Measurements from ENCODE around the gene MREG.

MREG gene

GRCh38 chr2:215928086-215928485 lies 85.3 kb downstream of the MREG start:
- TF ChIP-seq TEAD4 (IDR thresholded peaks at IDR 0.05), result no peak
- TF ChIP-seq CEBPB (IDR thresholded peaks at IDR 0.05), result no peak

DNA sequence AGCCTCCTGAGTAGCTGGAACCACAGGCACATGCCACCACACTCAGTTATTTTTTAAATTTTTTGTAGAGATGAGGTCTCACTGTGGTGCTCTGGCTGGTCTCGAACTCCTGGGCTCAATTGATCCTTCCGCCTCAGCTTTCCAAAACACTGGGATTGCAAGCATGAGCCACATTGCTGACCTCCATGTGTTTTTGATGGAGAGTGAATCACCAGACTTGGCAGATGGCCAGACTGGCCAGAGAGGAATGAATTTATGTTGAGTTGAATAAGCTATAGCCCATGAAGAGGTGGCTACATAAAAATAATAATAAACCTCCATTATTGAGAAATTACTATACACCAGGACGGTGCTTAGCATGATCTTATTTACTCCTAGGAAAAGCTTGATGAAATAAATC lies 91.5 kb downstream of the MREG start:
- TF ChIP-seq EP300 (IDR thresholded peaks at IDR 0.05; ENCODE audit: borderline replicate concordance) (no peak), CEBPB (IDR thresholded peaks at IDR 0.05) (no peak), CREB1 (IDR thresholded peaks at IDR 0.05; ENCODE audit: low read depth) (no peak), NFIC (IDR thresholded peaks at IDR 0.05) (peak; percentile 60; the same call in 1 of the 2 replicates)

DNA sequence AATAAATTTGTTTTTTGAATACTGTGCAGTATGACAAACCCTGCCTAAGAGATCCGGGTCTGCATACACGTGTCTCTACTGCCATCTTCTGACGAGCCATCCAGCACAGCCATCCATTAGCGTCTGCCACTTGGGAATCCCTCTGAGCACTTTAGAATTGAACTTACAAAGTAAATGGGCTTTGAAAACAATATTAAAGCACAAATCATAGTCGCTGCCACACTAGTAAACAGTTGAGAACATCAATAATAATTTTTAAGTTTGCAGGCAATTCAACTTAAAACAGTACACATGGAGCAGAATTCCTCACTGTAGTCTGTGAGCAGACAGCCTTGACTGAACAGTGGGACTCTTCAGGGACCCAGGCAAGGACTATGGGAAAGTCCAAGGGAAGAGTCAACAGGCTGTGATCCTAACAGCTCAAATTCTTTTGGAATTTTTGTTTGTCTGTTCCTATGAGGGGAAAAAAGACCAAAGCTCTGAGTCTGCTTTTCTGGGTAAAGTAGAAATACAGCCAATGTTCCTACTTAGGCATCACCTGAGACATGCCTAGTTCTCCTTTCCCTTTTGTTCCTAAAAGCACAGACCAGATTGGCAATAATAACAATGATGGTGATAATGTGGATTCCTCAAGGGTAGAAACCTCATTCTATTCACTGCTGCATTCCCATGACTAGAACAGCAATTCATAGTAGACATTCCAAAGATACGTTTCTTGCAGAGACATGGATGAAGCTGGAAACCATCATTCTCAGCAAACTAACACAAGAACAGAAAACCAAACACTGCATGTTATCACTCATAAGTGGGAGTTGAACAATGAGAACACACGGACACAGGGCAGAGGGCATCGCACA lies 92.9 kb downstream of the MREG start:
- peak; percentile 95 for TF ChIP-seq RAD21 (IDR thresholded peaks at IDR 0.05; ENCODE audit: low read depth)
- TF ChIP-seq TEAD4 (IDR thresholded peaks at IDR 0.05), result no peak
- TF ChIP-seq CREB1 (IDR thresholded peaks at IDR 0.05; ENCODE audit: low read depth), result no peak

- TF ChIP-seq TAF1 (IDR thresholded peaks at IDR 0.05; ENCODE audit: low read depth), result no peak
- TF ChIP-seq FOXM1 (IDR thresholded peaks at IDR 0.05; ENCODE audit: borderline replicate concordance, low read depth), result no peak
- TF ChIP-seq, protein P1, sequence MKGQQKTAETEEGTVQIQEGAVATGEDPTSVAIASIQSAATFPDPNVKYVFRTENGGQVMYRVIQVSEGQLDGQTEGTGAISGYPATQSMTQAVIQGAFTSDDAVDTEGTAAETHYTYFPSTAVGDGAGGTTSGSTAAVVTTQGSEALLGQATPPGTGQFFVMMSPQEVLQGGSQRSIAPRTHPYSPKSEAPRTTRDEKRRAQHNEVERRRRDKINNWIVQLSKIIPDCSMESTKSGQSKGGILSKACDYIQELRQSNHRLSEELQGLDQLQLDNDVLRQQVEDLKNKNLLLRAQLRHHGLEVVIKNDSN (IDR thresholded peaks at IDR 0.05), result no peak
- TF ChIP-seq EP300 (IDR thresholded peaks at IDR 0.05; ENCODE audit: borderline replicate concordance), result no peak
- no peak for TF ChIP-seq EGR1 (IDR thresholded peaks at IDR 0.05)
These were observed 93.6 kb downstream of the MREG start for GRCh38 chr2:215919624-215920243.

- TF ChIP-seq FOXM1 (IDR thresholded peaks at IDR 0.05; ENCODE audit: borderline replicate concordance, low read depth) (no peak), TAF1 (IDR thresholded peaks at IDR 0.05; ENCODE audit: low read depth) (no peak), TCF12 (IDR thresholded peaks at IDR 0.05; ENCODE audit: low read depth) (no peak), CREB1 (IDR thresholded peaks at IDR 0.05; ENCODE audit: low read depth) (no peak), REST (IDR thresholded peaks at IDR 0.05; ENCODE audit: low read depth) (no peak), NFIC (IDR thresholded peaks at IDR 0.05) (no peak), ZBTB7A (IDR thresholded peaks at IDR 0.05; ENCODE audit: low read depth) (no peak), EGR1 (IDR thresholded peaks at IDR 0.05) (no peak), TEAD4 (IDR thresholded peaks at IDR 0.05) (no peak), EP300 (IDR thresholded peaks at IDR 0.05; ENCODE audit: borderline replicate concordance) (no peak), RAD21 (IDR thresholded peaks at IDR 0.05; ENCODE audit: low read depth) (no peak)
- TF ChIP-seq, protein P2, sequence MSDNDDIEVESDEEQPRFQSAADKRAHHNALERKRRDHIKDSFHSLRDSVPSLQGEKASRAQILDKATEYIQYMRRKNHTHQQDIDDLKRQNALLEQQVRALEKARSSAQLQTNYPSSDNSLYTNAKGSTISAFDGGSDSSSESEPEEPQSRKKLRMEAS (IDR thresholded peaks at IDR 0.05), result no peak
These were observed 94.3 kb downstream of the MREG start for GRCh38 chr2:215918901-215919599.

DNA sequence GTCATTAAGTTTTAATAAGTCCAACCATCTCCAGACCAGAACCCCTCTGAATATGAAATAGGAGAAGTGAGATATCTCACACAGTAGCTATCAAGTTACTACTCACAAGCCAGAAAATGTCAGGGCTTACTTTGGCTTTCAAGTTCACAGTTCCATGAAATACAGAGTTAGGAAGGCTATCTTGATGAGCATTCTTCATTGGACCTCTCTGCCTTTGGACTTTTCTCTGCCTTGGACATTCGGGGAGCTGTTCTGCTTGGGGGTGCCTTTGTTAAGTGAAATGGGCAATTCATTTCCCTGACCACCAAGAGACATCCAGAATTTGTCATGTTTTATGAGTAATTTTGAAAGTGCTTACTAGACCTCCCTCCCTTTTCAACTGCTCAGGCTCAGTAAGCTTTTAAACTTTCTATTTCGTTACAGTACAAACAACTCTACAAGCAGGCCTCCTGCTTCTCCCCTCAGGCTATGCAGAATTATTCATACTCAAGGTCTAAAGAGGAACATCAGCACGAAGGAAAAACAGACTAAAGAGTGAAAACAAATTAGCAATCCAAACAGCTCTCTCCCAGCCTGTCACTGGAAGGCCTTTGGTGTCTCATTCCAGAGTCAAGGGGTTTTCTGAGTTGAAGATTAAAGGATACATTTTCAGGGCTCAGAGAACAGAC lies 95.3 kb downstream of the MREG start:
- TF ChIP-seq RAD21 (IDR thresholded peaks at IDR 0.05; ENCODE audit: low read depth), result no peak
- TF ChIP-seq TEAD4 (IDR thresholded peaks at IDR 0.05), result no peak

GRCh38 chr2:215915441-215915840 lies 97.9 kb downstream of the MREG start:
- TF ChIP-seq YY1 (IDR thresholded peaks at IDR 0.05; ENCODE audit: low read depth) (no peak), CEBPB (IDR thresholded peaks at IDR 0.05) (no peak), EP300 (IDR thresholded peaks at IDR 0.05; ENCODE audit: borderline replicate concordance) (no peak), TAF1 (IDR thresholded peaks at IDR 0.05; ENCODE audit: low read depth) (no peak), NFIC (IDR thresholded peaks at IDR 0.05) (no peak), FOXM1 (IDR thresholded peaks at IDR 0.05; ENCODE audit: borderline replicate concordance, low read depth) (no peak), CREB1 (IDR thresholded peaks at IDR 0.05; ENCODE audit: low read depth) (no peak), ZBTB7A (IDR thresholded peaks at IDR 0.05; ENCODE audit: low read depth) (no peak), EGR1 (IDR thresholded peaks at IDR 0.05) (no peak), REST (IDR thresholded peaks at IDR 0.05; ENCODE audit: low read depth) (no peak), TEAD4 (IDR thresholded peaks at IDR 0.05) (no peak), RAD21 (IDR thresholded peaks at IDR 0.05; ENCODE audit: low read depth) (no peak), TCF12 (IDR thresholded peaks at IDR 0.05; ENCODE audit: low read depth) (no peak)
- TF ChIP-seq, protein P1 (IDR thresholded peaks at IDR 0.05), result no peak
- TF ChIP-seq, protein P2 (IDR thresholded peaks at IDR 0.05), result no peak
